GM18499 (cell line): ENCODE measurements around the gene REPIN1.

ENCODE experiments used
- ATAC-seq: cut with Tn5 transposase; IDR thresholded peaks from one replicate; pipeline ENCODE4 v1.9.1; 2021; ENCODE audit warnings: moderate number of reproducible peaks; ENCODE audit not compliant: insufficient read depth, unreplicated experiment

The REPIN1 gene

GRCh38 chr7:150415161-150416153, 46.8 kb downstream of the REPIN1 start:
- no peak for ATAC-seq

GRCh38 chr7:150417239-150417638, 48.6 kb downstream of the REPIN1 start:
- ATAC-seq, result no peak

- no peak for ATAC-seq
These were observed 49.2 kb downstream of the REPIN1 start for GRCh38 chr7:150417863-150418262.

- ATAC-seq, result no peak
These were observed 51.6 kb downstream of the REPIN1 start for GRCh38 chr7:150420242-150420641.

- peak; percentile 79 for ATAC-seq
These were observed 52.5 kb downstream of the REPIN1 start for GRCh38 chr7:150420987-150421674.

GRCh38 chr7:150421831-150422230, 53.2 kb downstream of the REPIN1 start:
- no peak for ATAC-seq
